HUES6 (cell line): Measurements from ENCODE around the gene JMJD7.

Source experiments
- H3K27ac ChIP-seq: 2 replicates; pipeline ENCODE4 v1.7.0; 2013; ENCODE audit warnings: low read depth, mild to moderate bottlenecking, low read length, inconsistent platforms
- H3K27me3 ChIP-seq: 2 replicates; pipeline ENCODE4 v1.6.1; 2013; ENCODE audit warnings: low read length; ENCODE audit not compliant: control insufficient read depth, insufficient read depth
- H3K36me3 ChIP-seq: 2 replicates; pipeline ENCODE4 v1.6.1; 2013; ENCODE audit warnings: low read length; ENCODE audit not compliant: control insufficient read depth, insufficient read depth
- H3K4me1 ChIP-seq: 2 replicates; pipeline ENCODE4 v1.6.1; 2013; ENCODE audit warnings: low read length; ENCODE audit not compliant: control insufficient read depth, insufficient read depth
- H3K4me3 ChIP-seq: 2 replicates; pipeline ENCODE4 v1.5.1; 2013; ENCODE audit warnings: low read depth, low read length
- H3K9ac ChIP-seq: one replicate; pipeline ENCODE4 v1.6.1; 2013; ENCODE audit warnings: mild to moderate bottlenecking, low read length
- H3K9me3 ChIP-seq: 2 replicates; pipeline ENCODE4 v1.6.1; 2013; ENCODE audit warnings: low read depth, low read length; ENCODE audit not compliant: control insufficient read depth, insufficient read depth

JMJD7 gene

DNA sequence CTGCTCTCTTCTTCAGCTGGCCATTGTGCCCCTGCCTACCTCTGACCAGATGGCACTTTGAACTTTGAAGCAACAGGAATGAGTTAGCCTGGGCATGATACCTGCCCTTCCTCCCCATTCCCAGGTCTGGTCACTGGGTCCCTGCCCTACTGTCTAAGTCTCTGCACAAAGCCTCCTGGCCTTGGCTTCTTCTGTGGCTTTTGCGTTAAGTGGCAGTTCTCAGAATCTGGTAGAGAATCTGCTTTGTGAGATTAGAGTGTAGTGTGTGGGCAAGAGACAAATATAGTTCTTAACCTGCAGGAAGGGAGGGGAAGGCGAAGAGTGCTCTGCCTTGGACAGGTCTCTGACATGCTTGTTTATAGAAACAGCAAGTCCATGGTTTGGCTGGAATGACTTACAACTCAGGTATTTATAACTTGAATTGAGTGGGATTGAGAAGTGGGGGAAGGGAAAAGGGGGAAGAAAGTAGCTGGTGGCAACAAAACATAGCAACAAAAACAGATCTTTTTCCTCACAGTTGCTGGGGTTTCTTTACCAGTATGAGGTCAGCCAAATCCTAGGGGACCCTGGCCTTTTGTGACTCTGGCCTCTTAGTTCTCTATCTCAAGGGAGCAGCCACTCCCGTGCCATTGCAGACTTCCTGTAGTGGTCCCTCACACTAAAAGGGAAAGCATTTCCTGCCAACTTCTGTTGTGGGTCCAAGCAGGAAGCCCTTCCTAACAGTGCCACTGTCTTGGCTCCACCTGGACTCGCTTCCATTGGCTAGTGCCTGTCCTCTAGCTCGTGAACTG lies 36.9 kb upstream of the JMJD7 start:
- Histone ChIP-seq H3K4me1 (peaks cover 34% of the 10 kb centered on the region), H3K9me3 (no peaks in the 10 kb centered on the region), H3K27ac (peak overlapping the region; percentile 7; the same call in 1 of the 2 replicates), H3K4me3 (no peak overlapping the region), H3K9ac (peak overlapping the region; percentile 38), H3K36me3 (no peaks in the 10 kb centered on the region), H3K27me3 (no peaks in the 10 kb centered on the region)

DNA sequence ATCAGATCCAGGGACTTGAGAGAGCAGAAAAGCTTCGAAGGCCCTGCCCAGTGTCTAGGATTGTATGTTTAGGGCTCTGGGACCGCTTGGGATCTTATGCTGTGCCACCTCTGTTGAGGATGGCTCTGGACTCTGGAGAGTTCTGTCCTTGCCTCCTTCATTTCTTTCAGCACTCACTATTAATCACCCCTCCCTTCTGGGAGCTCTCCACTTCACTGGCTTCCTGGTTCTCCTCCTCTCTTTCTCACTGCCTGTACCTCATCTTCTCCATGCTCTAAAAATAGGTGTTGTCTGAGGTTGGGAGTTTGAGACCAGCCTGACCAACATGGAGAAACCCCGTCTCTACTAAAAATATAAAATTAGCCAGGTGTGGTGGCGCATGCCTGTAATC lies 36.4 kb upstream of the JMJD7 start:
- peak overlapping the region; percentile 7; the same call in 1 of the 2 replicates for H3K27ac ChIP-seq
- H3K4me3 ChIP-seq = no peak overlapping the region
- peaks cover 34% of the 10 kb centered on the region for H3K4me1 ChIP-seq
- no peaks in the 10 kb centered on the region for H3K9me3 ChIP-seq
- H3K9ac ChIP-seq = peak overlapping the region; percentile 29
- no peaks in the 10 kb centered on the region for H3K27me3 ChIP-seq
- H3K36me3 ChIP-seq = no peaks in the 10 kb centered on the region

DNA sequence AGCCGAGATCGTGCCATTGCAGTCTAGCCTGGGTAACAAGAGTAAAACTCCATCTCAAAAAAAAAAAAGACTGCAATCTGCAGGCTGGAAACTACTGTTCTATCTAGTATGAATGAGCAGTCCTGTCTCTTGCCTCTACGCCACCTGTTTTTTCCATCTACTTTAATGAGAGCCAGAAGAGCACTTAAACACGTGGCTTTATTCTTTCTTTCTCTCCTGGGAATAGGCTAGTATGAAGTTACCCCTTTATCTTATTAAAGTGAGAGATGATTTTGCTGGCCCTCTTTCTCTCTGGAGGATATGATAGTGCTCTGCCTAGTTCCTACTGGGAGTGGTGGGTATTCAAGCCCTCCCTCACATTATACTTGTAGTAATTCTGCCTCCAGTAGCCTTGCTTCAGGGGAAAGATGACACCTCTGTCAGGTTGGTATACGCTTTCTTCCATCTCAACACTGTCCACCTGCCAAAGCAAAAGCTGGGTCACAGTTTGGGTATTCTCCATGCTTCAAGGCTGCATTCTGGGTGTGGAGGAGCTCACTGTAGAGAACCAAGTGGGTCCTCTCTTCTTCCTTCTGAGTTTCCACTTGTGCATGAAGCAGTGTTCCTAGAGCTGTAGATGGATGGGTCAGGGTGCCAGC lies 35.8 kb upstream of the JMJD7 start:
- Histone ChIP-seq H3K36me3 (no peaks in the 10 kb centered on the region), H3K27ac (no peak overlapping the region)

DNA sequence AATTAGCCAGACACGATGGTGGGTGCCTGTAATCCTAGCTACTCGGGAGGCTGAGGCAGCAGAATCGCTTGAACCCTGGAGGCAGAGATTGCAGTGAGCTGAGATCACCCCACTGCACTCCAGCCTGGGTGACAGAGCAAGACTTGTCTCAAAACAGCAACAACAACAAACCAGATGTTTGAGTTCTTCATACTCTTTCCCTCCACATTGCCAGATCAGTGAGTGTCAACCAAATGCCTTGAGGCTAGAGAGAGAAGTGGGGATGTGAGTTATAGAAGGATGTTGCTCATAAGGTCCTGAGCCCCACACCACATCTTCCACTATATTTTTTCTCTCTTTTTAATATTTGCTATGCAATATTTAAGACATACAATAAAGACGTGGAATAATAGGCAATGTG lies 33.8 kb upstream of the JMJD7 start:
- Histone ChIP-seq H3K4me1 (peaks cover 26% of the 10 kb centered on the region), H3K27ac (no peak overlapping the region), H3K27me3 (no peaks in the 10 kb centered on the region), H3K4me3 (no peak overlapping the region), H3K9me3 (no peaks in the 10 kb centered on the region), H3K36me3 (no peaks in the 10 kb centered on the region), H3K9ac (no peak overlapping the region)

More for the DNA sequence above, 35.8 kb upstream of the JMJD7 start:
- no peak overlapping the region for H3K4me3 ChIP-seq
- no peaks in the 10 kb centered on the region for H3K27me3 ChIP-seq
- no peaks in the 10 kb centered on the region for H3K9me3 ChIP-seq
- H3K9ac ChIP-seq = no peak overlapping the region
- peaks cover 34% of the 10 kb centered on the region for H3K4me1 ChIP-seq

DNA sequence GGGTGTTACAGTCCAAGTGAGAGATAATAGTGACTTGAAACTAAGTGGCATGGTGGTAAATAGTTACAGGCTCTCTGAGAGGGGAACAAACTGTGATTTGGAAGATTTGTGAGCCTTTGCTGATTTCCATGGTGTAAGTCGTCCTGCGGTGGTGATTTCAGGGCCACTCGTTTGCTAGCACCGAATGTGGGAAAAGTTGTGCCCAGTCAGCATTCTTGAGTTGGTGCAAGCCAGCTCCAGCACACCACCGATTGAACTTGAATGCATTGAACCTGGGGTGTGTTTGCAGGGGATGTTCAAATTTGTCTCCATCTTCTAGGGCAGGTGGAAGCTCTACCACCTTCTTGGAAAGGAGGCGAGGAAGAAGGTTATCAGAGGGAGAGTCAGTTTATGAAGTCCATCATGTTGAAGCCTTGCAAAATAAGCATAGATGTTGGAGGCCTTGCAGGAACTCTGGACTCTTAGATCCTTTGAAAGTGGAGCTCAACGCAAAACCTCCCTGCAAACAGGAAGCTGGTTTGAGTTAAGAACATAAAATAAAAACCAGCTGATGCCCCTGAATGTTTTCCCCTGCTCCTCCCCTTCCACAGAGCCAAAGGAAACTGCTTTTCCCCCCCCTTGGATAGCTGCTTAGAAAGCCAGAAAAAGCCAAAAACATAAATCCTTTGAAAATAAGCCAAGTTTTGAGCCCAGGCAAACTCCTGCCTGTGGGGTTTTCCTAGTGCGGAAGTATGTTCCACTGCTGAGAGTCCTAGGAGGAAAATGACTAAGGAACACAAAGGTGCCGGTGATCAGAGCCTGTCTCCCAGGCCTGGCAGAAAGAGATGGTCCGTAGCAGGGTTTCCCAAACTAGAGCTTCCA lies 31.7 kb upstream of the JMJD7 start:
- Histone ChIP-seq H3K27ac (no peak overlapping the region), H3K9me3 (no peaks in the 10 kb centered on the region), H3K4me3 (no peak overlapping the region), H3K27me3 (no peaks in the 10 kb centered on the region), H3K4me1 (peaks cover 5% of the 10 kb centered on the region), H3K36me3 (no peaks in the 10 kb centered on the region), H3K9ac (no peak overlapping the region)

DNA sequence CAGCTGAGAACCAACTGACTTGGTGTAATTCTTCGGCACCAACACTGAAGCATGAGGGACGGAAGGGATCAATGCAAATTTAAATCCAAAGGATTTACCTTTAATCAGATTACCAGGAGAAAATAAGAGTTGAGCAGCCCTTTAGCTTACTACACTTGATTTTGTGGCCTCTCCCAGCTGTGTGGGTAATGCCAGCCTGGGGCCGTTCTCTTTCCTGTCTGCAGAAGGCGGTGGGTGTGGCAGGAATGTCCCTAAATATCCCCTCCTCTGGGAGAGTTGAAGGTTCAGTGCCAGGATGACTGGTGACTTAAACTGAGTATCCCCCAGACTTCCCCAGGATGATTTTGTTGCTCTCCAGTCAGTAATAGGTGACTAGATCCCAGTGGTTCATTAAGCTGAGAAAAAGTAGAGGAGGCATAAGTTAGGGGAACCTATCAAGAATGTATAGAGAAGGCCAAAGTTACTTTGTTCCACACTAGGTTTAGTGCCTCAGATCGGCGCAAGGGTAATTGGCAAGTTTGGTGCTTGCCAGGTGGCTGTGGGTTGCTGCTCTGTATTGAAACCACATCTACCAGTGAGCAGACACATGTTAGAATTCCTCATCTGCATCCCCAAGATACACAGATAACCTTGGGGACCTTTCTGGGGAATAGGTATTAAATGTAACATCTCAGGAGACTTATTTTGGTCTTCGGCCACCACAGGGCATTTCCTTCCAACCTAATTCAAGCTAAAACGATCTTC lies 30.5 kb upstream of the JMJD7 start:
- no peaks in the 10 kb centered on the region for H3K36me3 ChIP-seq
- no peaks in the 10 kb centered on the region for H3K27me3 ChIP-seq
- no peak overlapping the region for H3K4me3 ChIP-seq
- H3K9me3 ChIP-seq = no peaks in the 10 kb centered on the region
- H3K4me1 ChIP-seq = no peaks in the 10 kb centered on the region; the same call in 1 of the 2 replicates
- H3K9ac ChIP-seq = no peak overlapping the region
- no peak overlapping the region for H3K27ac ChIP-seq

DNA sequence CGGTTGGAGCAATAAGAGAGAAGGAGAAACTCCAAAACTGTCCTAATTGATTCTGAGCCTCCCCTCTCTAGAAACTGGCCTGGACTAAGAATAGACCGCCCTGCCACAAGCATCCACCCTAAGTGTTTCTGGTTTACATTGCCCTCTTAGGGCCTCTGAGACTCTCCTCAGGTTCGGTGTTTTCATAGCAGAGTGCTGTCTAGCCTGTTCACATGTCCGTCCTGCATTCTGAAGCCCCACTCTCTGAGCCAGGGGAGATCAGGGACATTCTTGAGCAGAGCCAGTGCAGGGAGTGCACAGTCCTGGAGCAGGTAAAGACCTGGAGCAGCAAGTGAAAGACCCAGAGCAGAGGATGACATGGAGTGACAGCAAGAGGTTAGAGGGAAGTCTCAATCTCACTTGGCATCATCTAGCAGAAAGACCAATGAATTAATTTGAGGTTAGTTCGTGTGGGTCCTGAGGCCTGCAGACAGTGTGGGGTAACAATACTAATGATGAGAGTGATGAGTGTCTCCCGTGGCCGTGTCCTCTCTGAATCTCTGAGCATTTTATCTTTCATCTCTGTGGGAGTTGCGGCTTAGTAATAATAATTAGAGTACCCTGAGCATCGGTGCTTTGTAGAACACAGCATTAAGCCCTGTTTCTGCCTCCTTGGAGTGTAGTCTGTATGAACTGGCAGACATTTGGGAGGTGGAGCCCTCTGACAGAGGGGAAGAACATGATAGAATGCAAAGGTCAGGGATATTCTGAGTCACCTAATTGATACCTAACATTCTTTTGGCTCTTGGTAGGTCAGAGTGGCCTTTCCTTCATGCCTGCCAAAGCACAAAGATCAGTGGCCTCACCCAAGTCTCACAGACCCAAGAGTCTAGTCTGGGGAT lies 29.0 kb upstream of the JMJD7 start:
- H3K9me3 ChIP-seq = no peaks in the 10 kb centered on the region
- H3K27ac ChIP-seq = no peak overlapping the region
- no peaks in the 10 kb centered on the region for H3K27me3 ChIP-seq
- H3K9ac ChIP-seq = no peak overlapping the region
- H3K4me3 ChIP-seq = no peak overlapping the region
- no peaks in the 10 kb centered on the region; the same call in 1 of the 2 replicates for H3K4me1 ChIP-seq
- no peaks in the 10 kb centered on the region for H3K36me3 ChIP-seq

DNA sequence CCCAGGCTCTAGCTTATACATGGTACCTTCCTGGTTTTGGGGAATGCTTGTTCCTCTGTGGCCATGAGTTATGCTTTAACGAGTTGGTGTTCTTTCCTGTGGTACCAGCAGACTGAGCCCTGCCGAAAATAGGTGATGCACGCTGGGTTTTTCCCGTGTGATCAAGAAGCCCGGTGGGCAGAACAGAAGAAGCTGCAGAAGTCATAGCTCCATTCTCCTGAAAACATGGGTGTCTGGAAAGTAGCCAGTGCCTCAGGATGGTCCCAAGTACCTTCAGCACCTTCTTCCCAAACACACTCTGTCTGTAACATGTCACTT lies 28.4 kb upstream of the JMJD7 start:
- Histone ChIP-seq H3K9ac (no peak overlapping the region), H3K4me1 (no peaks in the 10 kb centered on the region; the same call in 1 of the 2 replicates), H3K36me3 (no peaks in the 10 kb centered on the region), H3K27me3 (no peaks in the 10 kb centered on the region), H3K9me3 (no peaks in the 10 kb centered on the region), H3K27ac (no peak overlapping the region), H3K4me3 (no peak overlapping the region)

DNA sequence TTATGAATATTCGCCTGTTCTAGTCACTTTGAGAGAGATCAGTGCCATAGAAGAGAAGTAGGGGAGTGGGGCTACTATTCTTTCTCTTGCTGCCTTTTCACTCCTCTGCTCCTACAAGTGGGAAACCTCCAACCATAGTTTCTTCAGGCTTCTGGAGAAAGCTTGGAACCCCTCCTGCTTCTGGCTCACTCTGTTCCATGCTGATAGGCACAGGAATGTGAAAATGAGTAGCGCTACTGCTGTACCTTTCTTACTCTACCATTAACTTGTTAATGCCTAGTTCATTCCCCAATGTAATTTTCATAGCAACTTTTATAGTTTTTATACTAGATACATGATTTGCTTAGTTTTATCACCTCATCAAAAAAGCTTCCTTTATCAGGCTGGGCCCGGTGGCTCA lies 26.7 kb upstream of the JMJD7 start:
- H3K4me3 ChIP-seq = no peak overlapping the region
- H3K27ac ChIP-seq = no peak overlapping the region
- no peak overlapping the region for H3K9ac ChIP-seq
- no peaks in the 10 kb centered on the region for H3K36me3 ChIP-seq
- no peaks in the 10 kb centered on the region for H3K27me3 ChIP-seq
- no peaks in the 10 kb centered on the region for H3K9me3 ChIP-seq
- H3K4me1 ChIP-seq = peaks cover 2% of the 10 kb centered on the region

DNA sequence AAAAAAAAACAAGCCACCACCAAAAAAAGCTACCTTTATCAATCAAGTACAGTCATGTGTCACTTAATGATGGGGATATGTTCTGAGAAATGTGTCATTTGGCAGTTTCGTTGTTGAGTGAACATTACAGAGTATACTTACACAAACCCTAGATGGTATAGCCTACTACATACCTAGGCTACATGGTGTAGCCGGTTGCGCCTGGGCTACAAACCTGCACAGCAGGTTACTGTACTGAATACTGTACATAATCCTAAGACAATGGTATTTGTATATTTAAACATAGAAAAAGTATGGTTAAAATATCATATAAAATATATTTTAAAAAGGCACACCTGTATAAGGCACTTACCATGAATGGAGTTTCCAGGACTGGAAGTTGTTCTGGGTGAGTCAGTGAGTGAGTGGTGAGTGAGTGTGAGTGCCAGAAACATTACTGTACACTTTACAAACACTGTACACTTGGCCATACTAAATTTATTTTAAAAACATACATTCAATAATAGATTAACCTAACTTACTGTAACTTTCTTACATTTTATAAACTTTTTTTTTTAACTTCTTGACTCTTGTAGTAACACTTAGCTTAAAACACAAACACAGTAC lies 25.9 kb upstream of the JMJD7 start:
- peaks cover 5% of the 10 kb centered on the region for H3K4me1 ChIP-seq
- no peaks in the 10 kb centered on the region for H3K36me3 ChIP-seq
- no peak overlapping the region for H3K4me3 ChIP-seq
- no peak overlapping the region for H3K9ac ChIP-seq
- H3K27ac ChIP-seq = no peak overlapping the region
- no peaks in the 10 kb centered on the region for H3K9me3 ChIP-seq
- no peaks in the 10 kb centered on the region for H3K27me3 ChIP-seq
